Activated naive CD4-positive, alpha-beta T cell treated with anti-CD3 and anti-CD28 coated beads for 36 hours (primary cell): ENCODE data around the gene UGCG. TPM values are rescaled to one million over a fixed set of nuclear protein-coding genes. Genes with fewer than 3 reads are reported as not detected.

Experiments used
- CTCF ChIA-PET: fragments of 350-600 bp; sonication (Branson Sonifier 250); formaldehyde crosslinking; loops from one replicate; lab custom pipeline; 2021; ENCODE audit warnings: antibody characterized with exemption; lab: Charles Lee
- DNase-seq: peaks from one replicate; pipeline ENCODE4 v3.0.0-alpha.2; 2020
- H3K27ac Mint-ChIP-seq: one replicate; pipeline ENCODE4 v1.8.0; 2021; ENCODE audit warnings: mild to moderate bottlenecking, mixed read lengths
- H3K27me3 Mint-ChIP-seq: one replicate; pipeline ENCODE4 v1.8.0; 2021; ENCODE audit warnings: low read depth, mixed read lengths
- H3K36me3 Mint-ChIP-seq: one replicate; pipeline ENCODE4 v1.8.0; 2021; ENCODE audit warnings: low read depth, mixed read lengths
- H3K4me1 Mint-ChIP-seq: one replicate; pipeline ENCODE4 v1.8.0; 2021; ENCODE audit warnings: low read depth, mixed read lengths
- H3K4me3 Mint-ChIP-seq: one replicate; pipeline ENCODE4 v1.8.0; 2021; ENCODE audit warnings: mild to moderate bottlenecking, moderate library complexity, mixed read lengths
- H3K9me3 Mint-ChIP-seq: one replicate; pipeline ENCODE4 v1.8.0; 2021; ENCODE audit warnings: mixed read lengths
- intact Hi-C: fragments of 100-400 bp; cut with micrococcal nuclease; formaldehyde crosslinking; loops from one replicate; pipeline ENCODE4 v1.15.1; 2023
- total RNA-seq, 2 experiments: library from RNA; stranded (reverse); gene quantifications; one replicate each; pipeline ENCODE4 v1.2.3, GENCODE V29; 2021

UGCG gene
- total RNA-seq, 2 experiments from 2014 or later, result 8.8 to 10.5 TPM

- H3K27me3 Mint-ChIP-seq, result no peaks in the 10 kb centered on the region
- peaks cover 82% of the 10 kb centered on the region for H3K4me1 Mint-ChIP-seq
- no peaks in the 10 kb centered on the region for H3K9me3 Mint-ChIP-seq
- peak; percentile 29 for DNase-seq
- peaks cover 5% of the 10 kb centered on the region for H3K36me3 Mint-ChIP-seq
- H3K4me3 Mint-ChIP-seq, result no peak overlapping the region
- H3K27ac Mint-ChIP-seq, result no peak overlapping the region
- intact Hi-C loops, result no loop called here
- CTCF ChIA-PET, result no interaction called here
Measured at GRCh38 chr9:111909444-111909843, 12.8 kb downstream of the UGCG start.

DNA sequence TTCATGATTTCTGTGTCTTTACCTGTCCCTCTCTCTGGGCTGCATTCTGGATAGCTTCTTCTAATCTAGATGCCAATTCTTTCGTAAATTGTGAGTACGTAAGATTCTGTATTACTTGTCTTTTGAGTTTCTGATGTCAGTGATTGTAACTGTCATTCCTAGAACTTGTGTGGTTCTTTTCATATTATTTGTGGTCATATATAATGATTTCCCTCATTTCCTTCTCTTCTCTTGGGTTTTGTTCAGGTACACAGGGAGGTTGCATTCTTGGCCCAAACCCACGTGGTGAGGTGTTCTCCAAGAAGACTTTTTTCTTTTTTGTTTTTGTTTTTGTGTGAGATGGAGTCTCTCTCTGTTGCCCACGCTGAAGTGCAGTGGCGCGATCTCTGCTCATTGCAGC lies 13.8 kb downstream of the UGCG start:
- Mint-ChIP-seq H3K36me3 (peaks cover 5% of the 10 kb centered on the region), H3K4me1 (peaks cover 82% of the 10 kb centered on the region), H3K4me3 (no peak overlapping the region), H3K27me3 (no peaks in the 10 kb centered on the region), H3K27ac (no peak overlapping the region), H3K9me3 (no peaks in the 10 kb centered on the region)
- peak; percentile 42 for DNase-seq
- intact Hi-C loops, result loop anchor here (1.0 to 10.0 kb wide), 4 partner anchors 12 to 1656 kb away; partner anchors contain the start of gene TXN
- CTCF ChIA-PET, result no interaction called here

GRCh38 chr9:111913159-111913558 lies 16.5 kb downstream of the UGCG start:
- Mint-ChIP-seq H3K36me3 (peaks cover 9% of the 10 kb centered on the region), H3K4me3 (no peak overlapping the region), H3K4me1 (peaks cover 79% of the 10 kb centered on the region), H3K27ac (no peak overlapping the region), H3K9me3 (no peaks in the 10 kb centered on the region), H3K27me3 (no peaks in the 10 kb centered on the region)
- CTCF ChIA-PET, result interaction anchor here (0.6 kb wide), 1 partner anchor 542 kb away, joined by 3 read pairs; no protein-coding TSS in a partner anchor
- DNase-seq, result no peak
- intact Hi-C loops, result loop anchor here (10.0 kb wide), 1 partner anchor 1658 kb away; the partner anchor contains the start of gene TXN

- Mint-ChIP-seq H3K4me3 (no peak overlapping the region), H3K4me1 (peaks cover 63% of the 10 kb centered on the region), H3K27me3 (no peaks in the 10 kb centered on the region), H3K9me3 (no peaks in the 10 kb centered on the region), H3K27ac (peak overlapping the region; percentile 60), H3K36me3 (peaks cover 11% of the 10 kb centered on the region)
- DNase-seq, result no peak
- CTCF ChIA-PET, result interaction anchor here (0.6 to 3.3 kb wide), 7 partner anchors 12 to 417 kb away, joined by 3 to 19 read pairs (median 3); partner anchors contain the start of gene UGCG
- intact Hi-C loops, result loop anchor here (5.0 to 10.0 kb wide), 4 partner anchors 283 to 1943 kb away; partner anchors contain the start of genes DNAJC25 and TXN
Measured at GRCh38 chr9:111914749-111915424, 18.3 kb downstream of the UGCG start.

DNA sequence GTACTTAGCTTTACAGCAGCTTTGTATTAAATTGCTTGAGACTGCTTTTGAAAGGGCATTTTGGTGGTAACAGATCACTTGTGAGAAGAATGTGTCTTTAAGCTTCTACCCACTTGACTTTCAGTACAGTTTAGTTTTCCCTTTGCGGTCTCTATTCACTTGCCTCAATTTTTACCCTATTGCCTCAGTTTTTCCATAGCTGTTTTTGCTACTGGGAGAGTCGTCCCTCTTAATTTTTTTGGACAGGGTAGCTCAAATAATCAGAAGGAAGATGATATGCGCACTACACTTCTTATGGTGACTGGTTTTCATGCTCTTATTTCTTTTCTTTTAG lies 18.8 kb downstream of the UGCG start:
- CTCF ChIA-PET, result interaction anchor here (0.6 to 3.3 kb wide), 8 partner anchors 11 to 417 kb away, joined by 3 to 19 read pairs (median 3); partner anchors contain the start of gene UGCG
- peaks cover 60% of the 10 kb centered on the region for H3K4me1 Mint-ChIP-seq
- no peak for DNase-seq
- no peaks in the 10 kb centered on the region for H3K27me3 Mint-ChIP-seq
- H3K4me3 Mint-ChIP-seq, result no peak overlapping the region
- peaks cover 15% of the 10 kb centered on the region for H3K36me3 Mint-ChIP-seq
- intact Hi-C loops, result loop anchor here (5.0 to 10.0 kb wide), 4 partner anchors 283 to 1943 kb away; partner anchors contain the start of genes DNAJC25 and TXN
- no peaks in the 10 kb centered on the region for H3K9me3 Mint-ChIP-seq
- peak overlapping the region; percentile 60 for H3K27ac Mint-ChIP-seq

DNA sequence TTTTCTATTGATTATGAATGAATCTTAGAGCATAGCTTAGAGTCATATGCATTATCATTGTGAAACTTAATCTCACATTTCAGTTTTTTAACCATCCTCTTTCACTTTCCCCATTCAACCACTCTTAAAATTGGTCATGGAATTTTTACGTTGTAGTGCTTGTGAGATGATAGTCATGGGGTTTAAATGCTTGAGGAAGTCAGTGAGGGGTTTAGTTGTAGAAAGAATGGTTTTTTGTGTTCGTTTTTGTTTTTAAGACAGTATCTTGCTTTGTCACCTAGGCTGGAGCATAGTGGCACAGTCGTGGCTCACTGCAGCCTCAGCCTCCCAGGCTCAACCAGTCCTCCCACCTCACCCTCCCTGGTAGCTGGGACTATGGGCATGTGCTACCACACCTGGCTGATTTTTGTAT lies 19.6 kb downstream of the UGCG start:
- CTCF ChIA-PET, result interaction anchor here (3.3 kb wide), 1 partner anchor 19 kb away, joined by 19 read pairs; the partner anchor contains the start of gene UGCG
- Mint-ChIP-seq H3K27ac (peak overlapping the region; percentile 81), H3K27me3 (no peaks in the 10 kb centered on the region), H3K4me3 (no peak overlapping the region), H3K4me1 (peaks cover 53% of the 10 kb centered on the region), H3K9me3 (no peaks in the 10 kb centered on the region), H3K36me3 (peaks cover 19% of the 10 kb centered on the region)
- intact Hi-C loops, result loop anchor here (1.0 to 10.0 kb wide), 14 partner anchors 10 to 1944 kb away; partner anchors contain the start of genes DNAJC25 and TXN
- peak; percentile 45 for DNase-seq

DNA sequence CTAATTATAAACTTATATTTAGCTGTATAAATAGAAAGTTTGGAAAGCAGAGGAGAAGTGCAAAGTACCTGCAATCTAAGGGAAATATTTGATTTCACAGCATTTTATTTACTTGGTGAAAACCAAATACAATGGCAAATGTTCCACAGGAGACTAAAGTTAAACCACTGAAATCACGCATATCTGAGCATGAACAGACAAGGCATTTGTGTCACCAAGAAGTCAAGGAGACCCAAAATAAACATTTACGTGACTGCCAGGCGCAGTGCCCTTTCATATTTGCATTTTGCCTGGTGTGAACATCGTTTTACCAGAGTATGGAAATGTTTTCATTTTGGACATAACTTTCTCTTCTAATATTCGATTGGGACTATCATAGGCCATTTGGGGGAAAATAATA lies 20.6 kb downstream of the UGCG start:
- no peak for DNase-seq
- H3K9me3 Mint-ChIP-seq, result no peaks in the 10 kb centered on the region
- peaks cover 19% of the 10 kb centered on the region for H3K36me3 Mint-ChIP-seq
- peaks cover 48% of the 10 kb centered on the region for H3K4me1 Mint-ChIP-seq
- H3K27me3 Mint-ChIP-seq, result no peaks in the 10 kb centered on the region
- intact Hi-C loops, result loop anchor here (2.0 to 10.0 kb wide), 5 partner anchors 112 to 1945 kb away; partner anchors contain the start of genes DNAJC25 and TXN
- no peak overlapping the region for H3K4me3 Mint-ChIP-seq
- H3K27ac Mint-ChIP-seq, result no peak overlapping the region
- CTCF ChIA-PET, result interaction anchor here (0.6 to 3.3 kb wide), 2 partner anchors 9 to 20 kb away, joined by 3 to 19 read pairs; partner anchors contain the start of gene UGCG

DNA sequence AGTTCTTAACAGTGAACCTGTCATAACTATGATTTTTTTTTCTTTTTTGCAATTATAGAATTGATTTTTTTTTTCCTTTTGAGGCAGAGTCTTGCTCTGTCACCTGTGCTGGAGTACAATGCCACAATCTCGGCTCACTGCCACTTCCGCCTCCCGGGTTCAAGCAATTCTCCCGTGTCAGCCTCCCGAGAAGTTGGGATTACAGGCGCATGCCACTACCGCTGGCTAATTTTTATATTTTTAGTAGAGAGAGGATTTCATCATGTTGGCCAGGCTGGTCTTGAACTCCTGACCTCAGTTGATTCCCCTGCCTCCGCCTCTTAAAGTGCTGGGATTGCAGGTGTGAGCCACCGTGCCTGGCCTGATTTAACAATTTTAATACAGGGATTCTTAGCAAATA lies 21.4 kb downstream of the UGCG start:
- Mint-ChIP-seq H3K27ac (no peak overlapping the region), H3K9me3 (no peaks in the 10 kb centered on the region), H3K4me3 (no peak overlapping the region), H3K4me1 (peaks cover 42% of the 10 kb centered on the region), H3K27me3 (no peaks in the 10 kb centered on the region), H3K36me3 (peaks cover 19% of the 10 kb centered on the region)
- CTCF ChIA-PET, result no interaction called here
- DNase-seq, result no peak
- intact Hi-C loops, result loop anchor here (2.0 to 10.0 kb wide), 5 partner anchors 113 to 1946 kb away; partner anchors contain the start of genes DNAJC25 and TXN

GRCh38 chr9:111919875-111920274 lies 23.3 kb downstream of the UGCG start:
- Mint-ChIP-seq H3K4me3 (no peak overlapping the region), H3K9me3 (no peaks in the 10 kb centered on the region), H3K4me1 (peaks cover 27% of the 10 kb centered on the region), H3K27ac (no peak overlapping the region), H3K36me3 (peaks cover 20% of the 10 kb centered on the region), H3K27me3 (no peaks in the 10 kb centered on the region)
- CTCF ChIA-PET, result no interaction called here
- intact Hi-C loops, result loop anchor here (5.0 to 10.0 kb wide), 4 partner anchors 288 to 1948 kb away; partner anchors contain the start of genes DNAJC25 and TXN
- DNase-seq, result no peak

GRCh38 chr9:111920531-111920930 lies 23.9 kb downstream of the UGCG start:
- Mint-ChIP-seq H3K4me3 (no peak overlapping the region), H3K9me3 (no peaks in the 10 kb centered on the region), H3K27ac (no peak overlapping the region), H3K27me3 (no peaks in the 10 kb centered on the region), H3K4me1 (peaks cover 20% of the 10 kb centered on the region), H3K36me3 (peaks cover 20% of the 10 kb centered on the region)
- intact Hi-C loops, result no loop called here
- no peak for DNase-seq
- CTCF ChIA-PET, result interaction anchor here (0.7 kb wide), 1 partner anchor 154 kb away, joined by 3 read pairs; no protein-coding TSS in a partner anchor

DNA sequence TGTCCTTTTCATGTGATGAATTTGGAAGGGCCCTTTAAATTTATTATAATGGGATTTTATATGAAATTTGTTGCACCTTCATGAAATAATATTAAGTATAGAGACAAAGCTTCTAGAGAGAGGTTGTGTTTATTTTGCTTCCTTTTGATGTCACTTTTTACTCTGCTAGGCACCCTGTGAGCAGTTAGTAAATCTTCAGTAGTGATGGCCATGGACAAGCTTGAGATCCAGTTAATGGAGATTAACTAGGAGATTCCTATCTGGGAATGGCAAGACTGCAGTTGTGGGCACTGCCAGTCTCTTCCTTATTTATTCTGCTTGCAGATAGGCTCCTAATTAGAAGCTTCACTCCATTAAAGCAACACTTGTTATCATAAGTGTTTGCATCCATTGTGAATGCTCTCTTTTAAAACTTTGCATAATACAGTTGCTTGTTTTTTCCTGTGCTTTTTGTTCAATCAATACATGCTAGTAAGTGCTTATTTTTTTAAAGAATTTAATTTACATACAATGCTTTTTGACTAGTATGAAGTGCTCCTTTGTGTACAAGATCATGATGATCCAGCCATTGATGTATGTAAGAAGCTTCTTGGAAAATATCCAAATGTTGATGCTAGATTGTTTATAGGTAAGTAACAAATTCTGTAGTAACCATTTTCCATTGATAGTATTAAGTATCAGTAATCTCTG lies 25.9 kb downstream of the UGCG start:
- no peak overlapping the region for H3K27ac Mint-ChIP-seq
- CTCF ChIA-PET, result interaction anchor here (1.5 kb wide), 1 partner anchor 152 kb away, joined by 6 read pairs; no protein-coding TSS in a partner anchor
- no peaks in the 10 kb centered on the region for H3K27me3 Mint-ChIP-seq
- no peak for DNase-seq
- H3K9me3 Mint-ChIP-seq, result no peaks in the 10 kb centered on the region
- intact Hi-C loops, result no loop called here
- H3K4me1 Mint-ChIP-seq, result peaks cover 21% of the 10 kb centered on the region
- peaks cover 18% of the 10 kb centered on the region for H3K36me3 Mint-ChIP-seq
- H3K4me3 Mint-ChIP-seq, result no peak overlapping the region

DNA sequence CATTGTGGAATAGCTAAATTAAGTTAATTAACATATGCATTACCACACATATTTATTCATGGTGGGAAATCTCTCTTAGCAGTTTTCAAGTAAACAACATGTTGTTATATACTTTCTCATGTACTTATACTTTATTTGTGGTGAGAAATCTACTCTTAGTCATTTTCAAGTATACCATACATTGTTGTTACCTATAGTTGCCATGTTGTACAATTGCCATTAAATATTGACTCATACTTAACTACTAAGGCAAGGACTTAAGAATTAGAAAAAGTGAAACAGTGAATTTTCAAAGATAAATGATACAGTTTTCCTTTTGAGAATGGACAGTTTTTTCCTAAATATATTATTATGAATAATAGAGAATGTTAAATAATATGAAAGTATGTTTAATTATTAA lies 27.7 kb downstream of the UGCG start:
- Mint-ChIP-seq H3K9me3 (no peaks in the 10 kb centered on the region), H3K36me3 (peaks cover 18% of the 10 kb centered on the region), H3K27me3 (no peaks in the 10 kb centered on the region), H3K4me1 (peaks cover 29% of the 10 kb centered on the region), H3K27ac (no peak overlapping the region), H3K4me3 (no peak overlapping the region)
- CTCF ChIA-PET, result no interaction called here
- DNase-seq, result no peak
- intact Hi-C loops, result no loop called here
